ENCODE measurements around the gene DENND1A. TPM values are rescaled to one million over a fixed set of nuclear protein-coding genes. Genes with fewer than 3 reads are reported as not detected.

DENND1A gene
- total and polyA plus RNA-seq, 2 of the 13 experiments (the other 11 are each of a cell fraction or from before 2014, with no cell fraction given) = 14.8 to 30.1 TPM

- TF ChIP-seq, protein P1, sequence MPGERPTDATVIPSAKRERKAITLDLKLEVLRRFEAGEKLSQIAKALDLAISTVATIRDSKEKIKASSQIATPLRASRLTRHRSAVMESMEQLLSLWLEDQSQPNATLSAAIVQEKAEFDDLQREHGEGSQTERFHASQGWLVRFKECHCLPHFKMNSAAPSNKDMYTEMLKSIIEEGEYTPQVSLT (CRISPR knock-in tag; IDR thresholded peaks at IDR 0.05; ENCODE audit: borderline replicate concordance, low read depth) = no peak
- TF ChIP-seq FOXP4 (CRISPR knock-in tag; IDR thresholded peaks at IDR 0.05) (no peak), ELF1 (CRISPR knock-in tag; IDR thresholded peaks at IDR 0.05) (no peak)
- TF ChIP-seq, protein P2, sequence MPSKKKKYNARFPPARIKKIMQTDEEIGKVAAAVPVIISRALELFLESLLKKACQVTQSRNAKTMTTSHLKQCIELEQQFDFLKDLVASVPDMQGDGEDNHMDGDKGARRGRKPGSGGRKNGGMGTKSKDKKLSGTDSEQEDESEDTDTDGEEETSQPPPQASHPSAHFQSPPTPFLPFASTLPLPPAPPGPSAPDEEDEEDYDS (CRISPR knock-in tag; IDR thresholded peaks at IDR 0.05) = no peak
These were observed 343.7 kb downstream of the DENND1A start (continued) for GRCh38 chr9:123586275-123586674.

DNA sequence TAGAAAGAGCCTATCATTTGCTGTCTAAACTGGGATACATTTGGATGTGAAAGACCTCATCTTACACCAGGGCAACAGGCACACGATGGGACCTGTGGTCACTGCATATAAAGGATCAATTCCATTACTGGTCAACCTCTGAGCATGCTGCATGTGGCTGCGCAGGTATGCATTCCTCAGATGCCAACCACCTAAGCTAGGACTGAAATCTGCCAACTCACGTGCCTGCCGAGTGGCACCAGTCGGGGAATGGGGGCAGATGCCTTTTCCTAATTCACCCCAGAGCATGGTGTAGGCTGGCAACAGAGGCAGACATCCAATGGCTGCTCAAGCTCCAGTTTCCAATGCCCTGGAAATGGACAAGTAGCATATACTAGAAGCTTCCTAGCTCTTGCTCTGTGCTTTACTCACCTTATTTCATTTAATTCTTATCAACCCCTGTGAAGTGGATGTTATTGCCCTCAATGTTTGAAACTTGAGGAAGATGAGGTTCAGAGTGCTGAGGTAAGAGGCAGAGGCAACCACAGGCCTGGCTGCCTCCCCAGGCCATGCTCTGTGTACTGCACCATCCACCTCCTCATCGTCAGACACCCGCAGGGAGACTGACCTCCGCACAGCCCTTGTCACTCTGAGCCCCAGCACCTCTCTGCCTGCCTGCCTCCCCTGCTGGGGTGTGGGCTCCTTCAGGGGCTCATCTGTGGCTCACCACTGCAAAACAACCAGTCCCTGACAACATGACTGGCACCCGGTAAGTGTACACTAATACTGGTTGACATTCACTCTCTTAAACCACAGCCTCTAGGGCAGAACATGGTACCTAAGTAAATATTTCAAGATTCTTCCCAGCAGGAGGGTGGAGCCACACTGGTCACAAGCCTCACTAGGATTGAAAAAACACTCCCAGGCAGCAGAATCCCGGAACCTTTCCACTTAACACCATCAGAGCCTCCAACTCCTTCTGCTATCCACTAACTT, 345.4 kb downstream of the DENND1A start:
- H3K36me3 ChIP-seq (replicated peaks in 1 of 2; ENCODE audit: control insufficient read depth in 1 of 2, insufficient read depth in 2 of 2, low read length in 2 of 2) = peaks cover 4 to 18% of the 10 kb centered on the region in 2 experiments
- ChIA-PET CTCF (ENCODE audit: low intra/inter-chr PET ratio, low total read pairs) (no interaction called here), POLR2A (no interaction called here)
- DNase-seq (ENCODE audit: low spot score) (no peak), ATAC-seq (no peak), FAIRE-seq (no peak)
- no TSS peak for BruUV-seq (replicated peaks)
- no peaks in the 10 kb centered on the region for H3K4me1 ChIP-seq (ENCODE audit: insufficient read depth, low read length)
- H3K27ac ChIP-seq (ENCODE audit: extremely low read length, insufficient read depth, low read length) = no peak overlapping the region
- intact Hi-C loops (cut with micrococcal nuclease; ENCODE audit: unreplicated experiment) (no loop called here), in situ Hi-C loops (cut with HindIII; ENCODE audit: extremely low pct_ligation_motif_present, low pct_unique_long_range_greater_than_20kb) (no loop called here)
- no peaks in the 10 kb centered on the region for H4K20me1 ChIP-seq (ENCODE audit: insufficient read depth, low read length)
- no peaks in the 10 kb centered on the region for H3K79me2 ChIP-seq (ENCODE audit: insufficient read depth, low read length)
- 97% methylated on average over 8 of the region's 10 CpGs for WGBS (ENCODE audit: low lambda C conversion rate)
- H3K9ac ChIP-seq (ENCODE audit: insufficient read depth, low read depth, low read length) = no peak overlapping the region
- no peak overlapping the region for H2AFZ ChIP-seq (ENCODE audit: low read length)
- no peak overlapping the region for H3K4me2 ChIP-seq (ENCODE audit: low read depth, low read length)
- H3K27me3 ChIP-seq (ENCODE audit: control insufficient read depth in 1 of 2, insufficient read depth in 2 of 2, low read length in 2 of 2) = no peaks in the 10 kb centered on the region
- TF ChIP-seq ZNF143 (CRISPR knock-in tag; IDR thresholded peaks at IDR 0.05) (no peak), E2F5 (CRISPR knock-in tag; conservative IDR thresholded peaks at IDR 0.05) (no peak), JUND (CRISPR knock-in tag; IDR thresholded peaks at IDR 0.05) (no peak), MAFK (conservative IDR thresholded peaks at IDR 0.05 in 1 of 2, IDR thresholded peaks at IDR 0.05 in 1 of 2; ENCODE audit: low read length in 2 of 2) (no peak), CBX2 (IDR thresholded peaks at IDR 0.05; ENCODE audit: low read depth, low read length) (no peak), CBX2 (CRISPR knock-in tag; IDR thresholded peaks at IDR 0.05; ENCODE audit: low read depth) (no peak), RAD21 (CRISPR knock-in tag; IDR thresholded peaks at IDR 0.05) (no peak), SP1 (IDR thresholded peaks at IDR 0.05) (no peak), SP1 (CRISPR knock-in tag; IDR thresholded peaks at IDR 0.05) (no peak), ZFP90 (CRISPR knock-in tag; IDR thresholded peaks at IDR 0.05; ENCODE audit: borderline replicate concordance) (no peak)
- H3K9me3 ChIP-seq (ENCODE audit: low read length) = no peaks in the 10 kb centered on the region
- H3K4me3 ChIP-seq (replicated peaks in 1 of 3; ENCODE audit: insufficient read depth in 1 of 3, low read depth in 2 of 3, low read length in 3 of 3) = no peak overlapping the region
